Tibial nerve (tissue), 3 donors: Measurements from ENCODE around the gene ALK.

ENCODE experiments used
- POLR2A ChIP-seq, 2 donors: fragments of 450-650 bp; IDR thresholded peaks; one replicate each; pipeline ENCODE4 v1.6.1; 2017; ENCODE audit warnings: antibody characterized with exemption in 2 of 2, mild to moderate bottlenecking in 2 of 2, moderate library complexity in 2 of 2
- TF ChIP-seq, protein P1 (sequence below), 5 experiments: fragments of 200-600 bp in 3 of 5; fragments of 450-650 bp in 2 of 5; sonication (generic) in 3 of 5; IDR thresholded peaks; one replicate each; pipeline ENCODE4 v1.5.1; 2016 to 2019; ENCODE audit warnings: antibody characterized with exemption in 5 of 5, mild to moderate bottlenecking in 3 of 5, moderate library complexity in 2 of 5

GRCh38 chr2:29519338-29519925 is 402.0 kb downstream of the ALK start:
- TF ChIP-seq, protein P1, sequence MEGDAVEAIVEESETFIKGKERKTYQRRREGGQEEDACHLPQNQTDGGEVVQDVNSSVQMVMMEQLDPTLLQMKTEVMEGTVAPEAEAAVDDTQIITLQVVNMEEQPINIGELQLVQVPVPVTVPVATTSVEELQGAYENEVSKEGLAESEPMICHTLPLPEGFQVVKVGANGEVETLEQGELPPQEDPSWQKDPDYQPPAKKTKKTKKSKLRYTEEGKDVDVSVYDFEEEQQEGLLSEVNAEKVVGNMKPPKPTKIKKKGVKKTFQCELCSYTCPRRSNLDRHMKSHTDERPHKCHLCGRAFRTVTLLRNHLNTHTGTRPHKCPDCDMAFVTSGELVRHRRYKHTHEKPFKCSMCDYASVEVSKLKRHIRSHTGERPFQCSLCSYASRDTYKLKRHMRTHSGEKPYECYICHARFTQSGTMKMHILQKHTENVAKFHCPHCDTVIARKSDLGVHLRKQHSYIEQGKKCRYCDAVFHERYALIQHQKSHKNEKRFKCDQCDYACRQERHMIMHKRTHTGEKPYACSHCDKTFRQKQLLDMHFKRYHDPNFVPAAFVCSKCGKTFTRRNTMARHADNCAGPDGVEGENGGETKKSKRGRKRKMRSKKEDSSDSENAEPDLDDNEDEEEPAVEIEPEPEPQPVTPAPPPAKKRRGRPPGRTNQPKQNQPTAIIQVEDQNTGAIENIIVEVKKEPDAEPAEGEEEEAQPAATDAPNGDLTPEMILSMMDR (IDR thresholded peaks at IDR 0.05), result no peak
- no peak for TF ChIP-seq POLR2A (IDR thresholded peaks at IDR 0.05)
